ENCODE data around the gene GPC6. TPM values are rescaled to one million over a fixed set of nuclear protein-coding genes. Genes with fewer than 3 reads are reported as not detected.

The GPC6 gene
- polyA plus RNA-seq, 1 of the 3 experiments (the other 2 are of a cell fraction), result 6.7 TPM

GRCh38 chr13:93289053-93289452 is 62.4 kb downstream of the GPC6 start:
- Histone ChIP-seq H3K4me1 (ENCODE audit: control insufficient read depth in 1 of 2, insufficient read depth in 2 of 2, low read depth in 1 of 2, low read length in 1 of 2) (peaks cover 10 to 11% of the 10 kb centered on the region in 2 experiments; a peak in 3 of 4 replicates), H3K27ac (ENCODE audit: low read depth in 2 of 2, low read length in 1 of 2) (no peak overlapping the region), H3K79me2 (ENCODE audit: insufficient read depth) (no peaks in the 10 kb centered on the region), H3K36me3 (replicated peaks in 1 of 2; ENCODE audit: control insufficient read depth in 1 of 2, insufficient read depth in 2 of 2, low read length in 1 of 2) (no peaks in the 10 kb centered on the region), H3F3A (replicated peaks; ENCODE audit: insufficient read depth) (peaks cover 3% of the 10 kb centered on the region), H3K9me3 (no peaks in the 10 kb centered on the region), H4K20me1 (ENCODE audit: insufficient read depth) (no peaks in the 10 kb centered on the region), H2AFZ (ENCODE audit: low read depth) (no peak overlapping the region), H3K9me2 (no peaks in the 10 kb centered on the region), H3K4me3 (ENCODE audit: low read depth in 2 of 2, low read length in 1 of 2) (no peak overlapping the region), H3K9ac (no peak overlapping the region), H3K4me2 (no peak overlapping the region), H3K27me3 (ENCODE audit: insufficient read depth) (no peaks in the 10 kb centered on the region)
- POLR2A ChIA-PET, result no interaction called here
- WGBS (ENCODE audit: low lambda C conversion rate), result 84% methylated on average over 4 of the region's 4 CpGs
- no peak for DNase-seq
- no peak for TF ChIP-seq RXRA (IDR thresholded peaks at IDR 0.05; ENCODE audit: borderline replicate concordance, low read depth)
- no peak for TF ChIP-seq SMC3 (IDR thresholded peaks at IDR 0.05; ENCODE audit: low read depth, low read length)
- TF ChIP-seq MEF2A (IDR thresholded peaks at IDR 0.05; ENCODE audit: borderline replicate concordance, low read depth), result no peak
- TF ChIP-seq FOXJ3 (CRISPR knock-in tag; IDR thresholded peaks at IDR 0.05), result no peak
- TF ChIP-seq TEAD4 (IDR thresholded peaks at IDR 0.05; ENCODE audit: borderline replicate concordance, insufficient read depth), result no peak
- TF ChIP-seq GABPA (IDR thresholded peaks at IDR 0.05; ENCODE audit: low read depth), result no peak
- no peak for TF ChIP-seq FOSL2 (IDR thresholded peaks at IDR 0.05; ENCODE audit: borderline replicate concordance, low read depth)
- TF ChIP-seq RCOR1 (IDR thresholded peaks at IDR 0.05; ENCODE audit: low read length), result no peak
- TF ChIP-seq NRF1 (IDR thresholded peaks at IDR 0.05; ENCODE audit: low read depth, low read length), result no peak
- no peak for TF ChIP-seq REST (IDR thresholded peaks at IDR 0.05; ENCODE audit: low read depth, low read length)
- no peak for TF ChIP-seq CHD2 (IDR thresholded peaks at IDR 0.05; ENCODE audit: low read length, partially characterized antibody)
- no peak for TF ChIP-seq POLR2AphosphoS5 (IDR thresholded peaks at IDR 0.05; ENCODE audit: low read depth, low read length)
- no peak for TF ChIP-seq SIN3A (IDR thresholded peaks at IDR 0.05; ENCODE audit: borderline replicate concordance, low read depth, low read length)
- CTCF ChIA-PET, result no interaction called here

DNA sequence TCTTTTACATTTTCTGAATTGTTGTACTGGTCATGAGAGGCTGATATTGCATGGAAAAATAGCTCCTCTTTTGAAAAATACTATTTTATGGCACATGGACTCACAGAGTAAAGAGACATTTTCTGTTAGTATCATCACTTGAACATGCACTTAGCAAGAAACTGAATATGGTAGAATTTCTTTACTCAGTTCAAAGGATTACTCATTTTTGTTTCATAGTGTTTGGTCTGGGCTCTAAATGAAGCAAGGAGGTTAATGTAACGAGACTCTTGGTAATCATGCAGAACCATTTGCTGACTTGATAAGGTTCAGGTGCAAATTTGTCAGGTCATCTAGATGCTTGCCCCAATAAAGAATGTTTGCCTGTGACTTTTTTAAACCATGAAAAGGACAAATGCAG is 63.2 kb downstream of the GPC6 start:
- no peak overlapping the region for H3K4me2 ChIP-seq
- H2AFZ ChIP-seq (ENCODE audit: low read depth), result no peak overlapping the region
- no peaks in the 10 kb centered on the region for H3K79me2 ChIP-seq (ENCODE audit: insufficient read depth)
- CTCF ChIA-PET, result no interaction called here
- no peaks in the 10 kb centered on the region for H3K27me3 ChIP-seq (ENCODE audit: insufficient read depth)
- no peak overlapping the region for H3K27ac ChIP-seq (ENCODE audit: low read depth in 2 of 2, low read length in 1 of 2)
- no peak for DNase-seq
- H3K4me3 ChIP-seq (ENCODE audit: low read depth in 2 of 2, low read length in 1 of 2), result no peak overlapping the region
- POLR2A ChIA-PET, result no interaction called here
- H3K9me3 ChIP-seq, result no peaks in the 10 kb centered on the region
- peaks cover 3% of the 10 kb centered on the region for H3F3A ChIP-seq (replicated peaks; ENCODE audit: insufficient read depth)
- H4K20me1 ChIP-seq (ENCODE audit: insufficient read depth), result no peaks in the 10 kb centered on the region
- H3K4me1 ChIP-seq (ENCODE audit: control insufficient read depth in 1 of 2, insufficient read depth in 2 of 2, low read depth in 1 of 2, low read length in 1 of 2), result peaks cover 6 to 9% of the 10 kb centered on the region in 2 experiments; a peak in 3 of 4 replicates
- TF ChIP-seq GATA2 (CRISPR knock-in tag; IDR thresholded peaks at IDR 0.05) (no peak), MXI1 (IDR thresholded peaks at IDR 0.05; ENCODE audit: low read depth, low read length) (no peak), TEAD4 (IDR thresholded peaks at IDR 0.05; ENCODE audit: borderline replicate concordance, insufficient read depth) (no peak), RCOR1 (IDR thresholded peaks at IDR 0.05; ENCODE audit: low read length) (no peak), REST (IDR thresholded peaks at IDR 0.05; ENCODE audit: low read depth, low read length) (no peak)
- no peaks in the 10 kb centered on the region for H3K36me3 ChIP-seq (replicated peaks in 1 of 2; ENCODE audit: control insufficient read depth in 1 of 2, insufficient read depth in 2 of 2, low read length in 1 of 2)
- H3K9ac ChIP-seq, result no peak overlapping the region
- no peaks in the 10 kb centered on the region for H3K9me2 ChIP-seq
- WGBS (ENCODE audit: low lambda C conversion rate), result 94% methylated on average over 1 of the region's 1 CpG
